Osteoblast (primary cell): ENCODE measurements around the gene NOXA1. TPM values are rescaled to one million over a fixed set of nuclear protein-coding genes. Genes with fewer than 3 reads are reported as not detected.

Experiments used
- DNase-seq: peaks from one replicate; pipeline ENCODE4 v3.0.0; 2011; ENCODE audit warnings: low spot score, mixed read lengths; ENCODE audit not compliant: insufficient read length; ENCODE audit errors: missing footprints
- H2AFZ ChIP-seq: 2 replicates; pipeline ENCODE4 v1.6.0; 2011; ENCODE audit warnings: mild to moderate bottlenecking, low read length
- H3K27ac ChIP-seq: 2 replicates; pipeline ENCODE4 v1.5.1; 2011; ENCODE audit warnings: mild to moderate bottlenecking, low read depth, low read length, moderate library complexity
- H3K27me3 ChIP-seq: 2 replicates; pipeline ENCODE4 v1.6.0; 2012; ENCODE audit warnings: mild to moderate bottlenecking, control low read depth, inconsistent platforms, low read length, moderate library complexity; ENCODE audit not compliant: insufficient read depth
- H3K36me3 ChIP-seq: 2 replicates; pipeline ENCODE4 v1.5.1; 2011; ENCODE audit warnings: mild to moderate bottlenecking, low read length, control low read depth, moderate library complexity; ENCODE audit not compliant: insufficient read depth
- H3K4me1 ChIP-seq: 2 replicates; pipeline ENCODE4 v1.5.1; 2011; ENCODE audit warnings: mild to moderate bottlenecking, low read length, control low read depth, moderate library complexity; ENCODE audit not compliant: insufficient read depth
- H3K4me2 ChIP-seq: 2 replicates; pipeline ENCODE4 v1.6.0; 2011; ENCODE audit warnings: mild to moderate bottlenecking, low read length; ENCODE audit not compliant: insufficient read depth
- H3K4me3 ChIP-seq: fragments of 200-600 bp; sonication (generic); 3 replicates; pipeline ENCODE4 v1.5.1; 2012; ENCODE audit warnings: mild to moderate bottlenecking, low read length, inconsistent platforms; ENCODE audit not compliant: insufficient read depth
- H3K79me2 ChIP-seq: 2 replicates; pipeline ENCODE4 v1.6.0; 2012; ENCODE audit warnings: mild to moderate bottlenecking, low read length, control low read depth, inconsistent platforms; ENCODE audit not compliant: insufficient read depth
- H3K9me3 ChIP-seq: 2 replicates; pipeline ENCODE4 v1.5.1; 2011; ENCODE audit warnings: low read depth, low read length, control low read depth
- H4K20me1 ChIP-seq: 2 replicates; pipeline ENCODE4 v1.6.0; 2012; ENCODE audit warnings: mild to moderate bottlenecking, low read length, control low read depth; ENCODE audit not compliant: insufficient read depth
- CTCF ChIP-seq: IDR thresholded peaks from 2 replicates; pipeline ENCODE4 v1.5.1; 2011; ENCODE audit warnings: mild to moderate bottlenecking, low read depth, low read length, moderate library complexity; ENCODE audit errors: extremely low read depth
- total RNA-seq: library from RNA; depleted of rRNA; stranded (reverse); fragments of >200 nt; gene quantifications from 2 replicates; pipeline ENCODE4 v1.2.3, GENCODE V29; 2012

The NOXA1 gene
- total RNA-seq, 1 donor: 0.36 TPM

- no peak overlapping the region for H3K4me2 ChIP-seq
- no peaks in the 10 kb centered on the region for H3K9me3 ChIP-seq
- H3K36me3 ChIP-seq: no peaks in the 10 kb centered on the region
- no peaks in the 10 kb centered on the region for H3K27me3 ChIP-seq
- peak; percentile 89 for DNase-seq
- no peaks in the 10 kb centered on the region for H4K20me1 ChIP-seq
- no peak overlapping the region for H2AFZ ChIP-seq
- no peak overlapping the region for H3K4me3 ChIP-seq
- H3K79me2 ChIP-seq: no peaks in the 10 kb centered on the region
- no peak overlapping the region for H3K27ac ChIP-seq
- no peak for TF ChIP-seq CTCF
- no peaks in the 10 kb centered on the region for H3K4me1 ChIP-seq
These were observed 43.0 kb upstream of the NOXA1 start for GRCh38 chr9:137380171-137380570.

- H3K4me1 ChIP-seq: no peaks in the 10 kb centered on the region
- no peaks in the 10 kb centered on the region for H3K79me2 ChIP-seq
- H3K36me3 ChIP-seq: no peaks in the 10 kb centered on the region
- TF ChIP-seq CTCF: no peak
- no peak overlapping the region for H2AFZ ChIP-seq
- H3K4me3 ChIP-seq: no peak overlapping the region
- H3K4me2 ChIP-seq: no peak overlapping the region
- no peak overlapping the region for H3K27ac ChIP-seq
- peak; percentile 70 for DNase-seq
- no peaks in the 10 kb centered on the region for H4K20me1 ChIP-seq
- no peaks in the 10 kb centered on the region for H3K9me3 ChIP-seq
- H3K27me3 ChIP-seq: no peaks in the 10 kb centered on the region
These were observed 42.6 kb upstream of the NOXA1 start for GRCh38 chr9:137380606-137381005.

- no peaks in the 10 kb centered on the region for H4K20me1 ChIP-seq
- no peak overlapping the region for H3K4me3 ChIP-seq
- no peaks in the 10 kb centered on the region for H3K27me3 ChIP-seq
- H3K79me2 ChIP-seq: no peaks in the 10 kb centered on the region
- H3K4me1 ChIP-seq: no peaks in the 10 kb centered on the region
- H2AFZ ChIP-seq: no peak overlapping the region
- DNase-seq: peak; percentile 90
- no peaks in the 10 kb centered on the region for H3K36me3 ChIP-seq
- H3K4me2 ChIP-seq: no peak overlapping the region
- no peaks in the 10 kb centered on the region for H3K9me3 ChIP-seq
- TF ChIP-seq CTCF: no peak
- no peak overlapping the region for H3K27ac ChIP-seq
These were observed 41.4 kb upstream of the NOXA1 start for GRCh38 chr9:137381501-137382443.

- no peaks in the 10 kb centered on the region for H3K36me3 ChIP-seq
- DNase-seq: peak; percentile 90
- TF ChIP-seq CTCF: no peak
- H3K4me2 ChIP-seq: no peak overlapping the region
- H3K9me3 ChIP-seq: no peaks in the 10 kb centered on the region
- no peaks in the 10 kb centered on the region for H3K79me2 ChIP-seq
- no peaks in the 10 kb centered on the region for H3K4me1 ChIP-seq
- H3K27ac ChIP-seq: no peak overlapping the region
- no peaks in the 10 kb centered on the region for H4K20me1 ChIP-seq
- H3K4me3 ChIP-seq: no peak overlapping the region
- no peak overlapping the region for H2AFZ ChIP-seq
- H3K27me3 ChIP-seq: no peaks in the 10 kb centered on the region
These were observed 40.6 kb upstream of the NOXA1 start for GRCh38 chr9:137382444-137383080.
